B cell (primary cell): Measurements from ENCODE around the gene KLHL26. TPM values are rescaled to one million over a fixed set of nuclear protein-coding genes. Genes with fewer than 3 reads are reported as not detected.

ENCODE experiments used
- ATAC-seq: fragments of 200-7000 bp; cut with Tn5 transposase; one replicate; pipeline ENCODE4 v1.10.0; 2021; ENCODE audit warnings: low read depth, mild to moderate bottlenecking, moderate number of reproducible peaks, moderate library complexity
- CTCF ChIA-PET: fragments of 350-600 bp; sonication (Branson Sonifier 250); formaldehyde crosslinking; loops from one replicate; lab custom pipeline; 2021; ENCODE audit warnings: antibody characterized with exemption, inconsistent platforms; lab: Charles Lee
- POLR2A ChIA-PET: fragments of 350-600 bp; sonication (Branson Sonifier 250); formaldehyde crosslinking; loops from one replicate; lab custom pipeline; 2021; ENCODE audit warnings: antibody characterized with exemption; lab: Charles Lee
- DNase-seq: peaks from one replicate; pipeline ENCODE4 v3.0.0; 2013
- H2AFZ ChIP-seq: 2 replicates; pipeline ENCODE4 v1.6.1; 2012; ENCODE audit warnings: mild to moderate bottlenecking, low read depth, low read length; ENCODE audit not compliant: insufficient read depth, poor library complexity, severe bottlenecking
- H3K27ac ChIP-seq, 2 donors: 1 replicate in 1 of 2; 2 replicates in 1 of 2; pipeline ENCODE4 v1.5.1; 2012 to 2013; ENCODE audit warnings: low read length in 2 of 2, mild to moderate bottlenecking in 2 of 2, moderate library complexity in 1 of 2
- H3K27me3 ChIP-seq, 4 experiments: fragments of 200-600 bp in 1 of 4; sonication (generic) in 1 of 4; replicated peaks in 1 of 4; 1 replicate in 2 of 4; 2 replicates in 2 of 4; pipeline versions ENCODE4 v1.6.1 to v1.7.0; 2013 to 2016; ENCODE audit warnings: low read length in 3 of 4, mild to moderate bottlenecking in 2 of 4, mixed read lengths in 1 of 4, moderate library complexity in 1 of 4; ENCODE audit not compliant: insufficient read depth in 4 of 4, control insufficient read depth in 3 of 4; ENCODE audit errors: control extremely low read depth in 1 of 4
- H3K36me3 ChIP-seq, 2 experiments: replicated peaks in 1 of 2; 1 replicate in 1 of 2; 2 replicates in 1 of 2; pipeline versions ENCODE4 v1.6.1 to v1.7.1; 2013; ENCODE audit warnings: low read length in 1 of 2; ENCODE audit not compliant: insufficient read depth in 2 of 2, control insufficient read depth in 1 of 2; ENCODE audit errors: control extremely low read depth in 1 of 2, extremely low read depth in 1 of 2
- H3K4me1 ChIP-seq, 2 donors: fragments of 200-600 bp in 1 of 2; sonication (generic) in 1 of 2; 1 replicate in 1 of 2; 2 replicates in 1 of 2; pipeline versions ENCODE4 v1.5.1 to v1.6.1; 2013 to 2017; ENCODE audit warnings: low read length in 2 of 2; ENCODE audit not compliant: control insufficient read depth in 2 of 2, insufficient read depth in 2 of 2
- H3K4me2 ChIP-seq: replicated peaks from 2 replicates; pipeline ENCODE3; 2012; ENCODE audit warnings: mild to moderate bottlenecking, low read depth, low read length; ENCODE audit not compliant: poor library complexity, severe bottlenecking
- H3K4me3 ChIP-seq, 5 experiments: fragments of 200-600 bp in 1 of 5; sonication (generic) in 1 of 5; 1 replicate in 3 of 5; 2 replicates in 2 of 5; pipeline versions ENCODE4 v1.5.1 to v1.7.0; 2011 to 2016; ENCODE audit warnings: low read length in 4 of 5, mild to moderate bottlenecking in 4 of 5, low read depth in 2 of 5, control low read depth in 1 of 5, moderate library complexity in 1 of 5; ENCODE audit not compliant: insufficient read depth in 1 of 5; ENCODE audit errors: control extremely low read depth in 1 of 5, extremely low read depth in 1 of 5
- H3K79me2 ChIP-seq: fragments of 200-600 bp; sonication (generic); one replicate; pipeline ENCODE4 v1.6.0; 2016; ENCODE audit warnings: low read length; ENCODE audit not compliant: control insufficient read depth, insufficient read depth
- H3K9ac ChIP-seq: fragments of 200-600 bp; sonication (generic); 2 replicates; pipeline ENCODE4 v1.6.1; 2017; ENCODE audit warnings: mild to moderate bottlenecking, low read length, moderate library complexity
- H3K9me3 ChIP-seq, 3 donors: one replicate each; pipeline versions ENCODE4 v1.6.1 to v1.7.1; 2013; ENCODE audit warnings: low read length in 2 of 3; ENCODE audit not compliant: control insufficient read depth in 2 of 3, insufficient read depth in 1 of 3; ENCODE audit errors: control extremely low read depth in 1 of 3
- H4K20me1 ChIP-seq: 2 replicates; pipeline ENCODE4 v1.6.0; 2012; ENCODE audit warnings: mild to moderate bottlenecking, low read length; ENCODE audit not compliant: insufficient read depth, control insufficient read depth, poor library complexity, severe bottlenecking
- H3K27ac Mint-ChIP-seq: one replicate; pipeline ENCODE4 v1.8.0; 2021; ENCODE audit warnings: mixed read lengths
- H3K27me3 Mint-ChIP-seq: one replicate; pipeline ENCODE4 v1.8.0; 2021; ENCODE audit warnings: mixed read lengths
- H3K4me1 Mint-ChIP-seq: one replicate; pipeline ENCODE4 v1.8.0; 2021; ENCODE audit warnings: mixed read lengths
- H3K4me3 Mint-ChIP-seq: one replicate; pipeline ENCODE4 v1.8.0; 2021; ENCODE audit warnings: mixed read lengths
- H3K9me3 Mint-ChIP-seq: one replicate; pipeline ENCODE4 v1.8.0; 2022; ENCODE audit warnings: mixed read lengths; ENCODE audit not compliant: insufficient read depth
- EZH2 ChIP-seq: IDR thresholded peaks from 2 replicates; pipeline ENCODE4 v1.6.1; 2012; ENCODE audit warnings: borderline replicate concordance, low read depth, mild to moderate bottlenecking, moderate library complexity, low read length; ENCODE audit not compliant: insufficient read depth, poor library complexity, severe bottlenecking
- WGBS: methylation state at CpG from one replicate; pipeline ENCODE4 v1.1.5; 2013; ENCODE audit warnings: missing lambda C conversion rate; ENCODE audit not compliant: insufficient coverage; 5-methylcytosine and 5-hydroxymethylcytosine counted together
- intact Hi-C: fragments of 100-400 bp; cut with micrococcal nuclease; formaldehyde crosslinking; loops from one replicate; pipeline ENCODE4 v1.10.0; 2022
- polyA plus RNA-seq: library from polyadenylated mRNA; depleted of rRNA; stranded (reverse); fragments of >200 nt; gene quantifications from 2 replicates; pipeline ENCODE4 v1.2.3, GENCODE V29; 2012
- total RNA-seq, 2 donors: library from RNA; stranded (reverse); fragments of 120-200 nt in 1 of 2; gene quantifications; 1 replicate in 1 of 2; 2 replicates in 1 of 2; pipeline versions ENCODE4 v1.2.3 to v1.2.4, GENCODE V29; 2013 to 2022
- TF ChIP-seq, protein P1 (sequence below): fragments of 200-600 bp; IDR thresholded peaks from one replicate; pipeline ENCODE4 v1.8.0; 2022; ENCODE audit warnings: antibody characterized with exemption, mild to moderate bottlenecking

KLHL26 gene
- total and polyA plus RNA-seq, 2 donors (not counting 1 experiment from before 2014, with no cell fraction given), result 5.0 to 14.6 TPM

DNA sequence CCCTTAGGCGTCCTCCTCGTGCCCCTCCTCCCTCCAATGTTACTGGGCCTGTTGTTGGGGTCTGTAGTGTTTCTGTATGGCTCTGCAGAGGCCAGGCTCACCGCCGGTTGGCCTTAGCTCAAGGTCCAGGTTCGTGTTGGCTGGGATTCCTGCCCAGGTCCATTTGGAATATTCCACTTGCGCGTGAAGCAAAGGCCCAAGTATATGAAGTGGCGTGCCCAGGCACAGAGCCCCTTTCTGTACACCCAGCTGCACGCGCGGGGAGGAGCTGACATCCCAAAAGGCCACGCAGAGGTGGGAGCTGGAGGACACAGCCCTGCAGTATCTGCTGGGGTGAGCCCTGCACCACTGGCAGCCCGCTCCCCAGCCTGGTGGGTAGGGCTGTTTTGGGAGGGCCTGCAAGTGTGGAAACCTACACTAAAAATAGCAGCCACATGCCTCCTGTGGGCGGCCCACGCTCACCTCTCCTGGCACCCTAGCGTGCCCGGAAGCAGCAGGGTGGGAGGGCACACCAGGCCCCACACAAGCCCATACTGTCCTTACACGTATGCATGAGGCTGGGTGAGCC is 76.8 kb downstream of the KLHL26 start:
- Histone ChIP-seq H3K4me1 (peaks cover 14 to 19% of the 10 kb centered on the region in 2 donors), H3K27me3 (no peaks in the 10 kb centered on the region), H3K9ac (no peak overlapping the region), H3K9me3 (peaks cover 0 to 16% (median 0%) of the 10 kb centered on the region in 3 donors), H3K79me2 (peaks cover 97% of the 10 kb centered on the region), H2AFZ (no peak overlapping the region), H3K36me3 (peaks cover 0 to 9% of the 10 kb centered on the region in 2 experiments), H3K27ac (no peak overlapping the region), H4K20me1 (peaks cover 99% of the 10 kb centered on the region), H3K4me2 (no peak overlapping the region), H3K4me3 (no peak overlapping the region)
- no peak overlapping the region for H3K4me3 Mint-ChIP-seq
- DNase-seq (no peak), ATAC-seq (no peak)
- CTCF ChIA-PET, result no interaction called here
- intact Hi-C loops, result no loop called here
- TF ChIP-seq, protein P1, sequence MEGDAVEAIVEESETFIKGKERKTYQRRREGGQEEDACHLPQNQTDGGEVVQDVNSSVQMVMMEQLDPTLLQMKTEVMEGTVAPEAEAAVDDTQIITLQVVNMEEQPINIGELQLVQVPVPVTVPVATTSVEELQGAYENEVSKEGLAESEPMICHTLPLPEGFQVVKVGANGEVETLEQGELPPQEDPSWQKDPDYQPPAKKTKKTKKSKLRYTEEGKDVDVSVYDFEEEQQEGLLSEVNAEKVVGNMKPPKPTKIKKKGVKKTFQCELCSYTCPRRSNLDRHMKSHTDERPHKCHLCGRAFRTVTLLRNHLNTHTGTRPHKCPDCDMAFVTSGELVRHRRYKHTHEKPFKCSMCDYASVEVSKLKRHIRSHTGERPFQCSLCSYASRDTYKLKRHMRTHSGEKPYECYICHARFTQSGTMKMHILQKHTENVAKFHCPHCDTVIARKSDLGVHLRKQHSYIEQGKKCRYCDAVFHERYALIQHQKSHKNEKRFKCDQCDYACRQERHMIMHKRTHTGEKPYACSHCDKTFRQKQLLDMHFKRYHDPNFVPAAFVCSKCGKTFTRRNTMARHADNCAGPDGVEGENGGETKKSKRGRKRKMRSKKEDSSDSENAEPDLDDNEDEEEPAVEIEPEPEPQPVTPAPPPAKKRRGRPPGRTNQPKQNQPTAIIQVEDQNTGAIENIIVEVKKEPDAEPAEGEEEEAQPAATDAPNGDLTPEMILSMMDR, result no peak
- no peak for TF ChIP-seq EZH2
- H3K27me3 Mint-ChIP-seq, result no peaks in the 10 kb centered on the region
- H3K9me3 Mint-ChIP-seq, result no peaks in the 10 kb centered on the region
- POLR2A ChIA-PET, result no interaction called here
- H3K27ac Mint-ChIP-seq, result no peak overlapping the region
- H3K4me1 Mint-ChIP-seq, result peaks cover 27% of the 10 kb centered on the region
- WGBS, result 96% methylated on average over 12 of the region's 18 CpGs

DNA sequence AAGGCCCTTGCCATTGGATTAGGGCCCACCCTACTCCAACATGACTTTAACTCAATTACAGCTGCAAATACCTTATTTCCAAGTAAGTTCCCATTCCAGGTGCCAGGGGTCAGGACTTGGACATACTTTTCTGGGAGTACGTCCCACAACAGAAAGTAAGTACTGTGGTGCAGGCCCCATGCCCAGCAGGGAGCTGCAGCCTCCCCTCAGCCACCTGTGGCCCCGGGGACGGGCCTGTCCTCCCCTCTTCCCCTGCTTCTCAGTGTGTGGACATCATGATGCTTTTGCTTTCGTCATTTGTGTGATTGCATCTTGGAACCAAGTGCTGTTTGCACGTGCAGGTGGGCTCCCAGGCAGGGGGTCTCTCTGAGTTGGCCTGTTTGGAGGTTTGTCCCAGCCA is 78.6 kb downstream of the KLHL26 start:
- H3K4me2 ChIP-seq, result no peak overlapping the region
- no peak for ATAC-seq
- Mint-ChIP-seq H3K4me1 (peaks cover 24% of the 10 kb centered on the region), H3K9me3 (no peaks in the 10 kb centered on the region), H3K27ac (no peak overlapping the region), H3K4me3 (no peak overlapping the region), H3K27me3 (no peaks in the 10 kb centered on the region)
- H2AFZ ChIP-seq, result no peak overlapping the region
- no peak overlapping the region for H3K27ac ChIP-seq
- ChIA-PET POLR2A (no interaction called here), CTCF (no interaction called here)
- WGBS, result 90% methylated on average over 5 of the region's 5 CpGs
- no peak for TF ChIP-seq EZH2
- TF ChIP-seq, protein P1, result no peak
- peaks cover 4 to 7% of the 10 kb centered on the region in 2 donors for H3K4me1 ChIP-seq
- intact Hi-C loops, result no loop called here
- no peaks in the 10 kb centered on the region for H3K27me3 ChIP-seq
- no peak overlapping the region for H3K9ac ChIP-seq
- peaks cover 0 to 9% of the 10 kb centered on the region in 2 experiments for H3K36me3 ChIP-seq
- DNase-seq, result no peak
- H3K4me3 ChIP-seq, result no peak overlapping the region
- peaks cover 87% of the 10 kb centered on the region for H3K79me2 ChIP-seq
- peaks cover 0 to 16% (median 0%) of the 10 kb centered on the region in 3 donors for H3K9me3 ChIP-seq
- peaks cover 91% of the 10 kb centered on the region for H4K20me1 ChIP-seq
